ENCODE measurements around the gene GALNT14. TPM values are rescaled to one million over a fixed set of nuclear protein-coding genes. Genes with fewer than 3 reads are reported as not detected.

The GALNT14 gene
- total and polyA plus RNA-seq, 4 donors = 0.85 to 2.8 (median 2.4) TPM

GRCh38 chr2:30975156-30975555 lies 163.1 kb downstream of the GALNT14 start:
- no peaks in the 10 kb centered on the region for H3K9me3 ChIP-seq (ENCODE audit: control insufficient read depth in 4 of 4, insufficient read depth in 3 of 4, low read length in 3 of 4)
- H3K4me3 ChIP-seq = no peak overlapping the region
- ATAC-seq (ENCODE audit: insufficient read depth, low FRiP score) (no peak), DNase-seq (no peak)
- 58 to 83% methylated on average over 3 of the region's 3 CpGs for WGBS, 2 donors
- TF ChIP-seq, protein P1, sequence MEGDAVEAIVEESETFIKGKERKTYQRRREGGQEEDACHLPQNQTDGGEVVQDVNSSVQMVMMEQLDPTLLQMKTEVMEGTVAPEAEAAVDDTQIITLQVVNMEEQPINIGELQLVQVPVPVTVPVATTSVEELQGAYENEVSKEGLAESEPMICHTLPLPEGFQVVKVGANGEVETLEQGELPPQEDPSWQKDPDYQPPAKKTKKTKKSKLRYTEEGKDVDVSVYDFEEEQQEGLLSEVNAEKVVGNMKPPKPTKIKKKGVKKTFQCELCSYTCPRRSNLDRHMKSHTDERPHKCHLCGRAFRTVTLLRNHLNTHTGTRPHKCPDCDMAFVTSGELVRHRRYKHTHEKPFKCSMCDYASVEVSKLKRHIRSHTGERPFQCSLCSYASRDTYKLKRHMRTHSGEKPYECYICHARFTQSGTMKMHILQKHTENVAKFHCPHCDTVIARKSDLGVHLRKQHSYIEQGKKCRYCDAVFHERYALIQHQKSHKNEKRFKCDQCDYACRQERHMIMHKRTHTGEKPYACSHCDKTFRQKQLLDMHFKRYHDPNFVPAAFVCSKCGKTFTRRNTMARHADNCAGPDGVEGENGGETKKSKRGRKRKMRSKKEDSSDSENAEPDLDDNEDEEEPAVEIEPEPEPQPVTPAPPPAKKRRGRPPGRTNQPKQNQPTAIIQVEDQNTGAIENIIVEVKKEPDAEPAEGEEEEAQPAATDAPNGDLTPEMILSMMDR (IDR thresholded peaks at IDR 0.05; ENCODE audit: control extremely low read depth, extremely low read depth) = no peak
- H3K36me3 ChIP-seq (ENCODE audit: control insufficient read depth in 4 of 4, insufficient read depth in 4 of 4, low read length in 4 of 4) = no peaks in the 10 kb centered on the region
- no peak overlapping the region for H3K27ac ChIP-seq (ENCODE audit: low read depth in 1 of 2, low read length in 1 of 2)
- no peaks in the 10 kb centered on the region for H3K27me3 ChIP-seq (ENCODE audit: control insufficient read depth in 3 of 3, insufficient read depth in 3 of 3, low read length in 2 of 3)
- H3K4me1 ChIP-seq (ENCODE audit: control insufficient read depth in 5 of 5, insufficient read depth in 5 of 5, low read length in 5 of 5) = peaks cover 0 to 8% (median 0%) of the 10 kb centered on the region in 5 donors
- no peak overlapping the region for H3K9ac ChIP-seq (ENCODE audit: insufficient read depth in 1 of 2, low read length in 2 of 2)

GRCh38 chr2:30974554-30974953 lies 163.7 kb downstream of the GALNT14 start:
- Histone ChIP-seq H3K4me1 (ENCODE audit: control insufficient read depth in 5 of 5, insufficient read depth in 5 of 5, low read length in 5 of 5) (peaks cover 0 to 2% (median 0%) of the 10 kb centered on the region in 5 donors), H3K9me3 (ENCODE audit: control insufficient read depth in 4 of 4, insufficient read depth in 3 of 4, low read length in 3 of 4) (no peaks in the 10 kb centered on the region), H3K36me3 (ENCODE audit: control insufficient read depth in 4 of 4, insufficient read depth in 4 of 4, low read length in 4 of 4) (no peaks in the 10 kb centered on the region), H3K27ac (ENCODE audit: low read depth in 1 of 2, low read length in 1 of 2) (no peak overlapping the region), H3K4me3 (no peak overlapping the region), H3K9ac (ENCODE audit: insufficient read depth in 1 of 2, low read length in 2 of 2) (no peak overlapping the region), H3K27me3 (ENCODE audit: control insufficient read depth in 3 of 3, insufficient read depth in 3 of 3, low read length in 2 of 3) (no peaks in the 10 kb centered on the region)
- WGBS, 2 donors = 74 to 88% methylated on average over 5 of the region's 5 CpGs
- DNase-seq (no peak), ATAC-seq (ENCODE audit: insufficient read depth, low FRiP score) (no peak)
- TF ChIP-seq, protein P1 (IDR thresholded peaks at IDR 0.05; ENCODE audit: control extremely low read depth, extremely low read depth) = no peak

- Histone ChIP-seq H3K36me3 (ENCODE audit: control insufficient read depth in 4 of 4, insufficient read depth in 4 of 4, low read length in 4 of 4) (no peaks in the 10 kb centered on the region), H3K27ac (ENCODE audit: low read depth in 1 of 2, low read length in 1 of 2) (no peak overlapping the region), H3K4me1 (ENCODE audit: control insufficient read depth in 5 of 5, insufficient read depth in 5 of 5, low read length in 5 of 5) (no peaks in the 10 kb centered on the region), H3K27me3 (ENCODE audit: control insufficient read depth in 3 of 3, insufficient read depth in 3 of 3, low read length in 2 of 3) (no peaks in the 10 kb centered on the region), H3K9me3 (ENCODE audit: control insufficient read depth in 4 of 4, insufficient read depth in 3 of 4, low read length in 3 of 4) (no peaks in the 10 kb centered on the region), H3K9ac (ENCODE audit: insufficient read depth in 1 of 2, low read length in 2 of 2) (no peak overlapping the region), H3K4me3 (no peak overlapping the region)
- TF ChIP-seq, protein P1 (IDR thresholded peaks at IDR 0.05; ENCODE audit: control extremely low read depth, extremely low read depth) = no peak
- DNase-seq (no peak), ATAC-seq (ENCODE audit: insufficient read depth, low FRiP score) (no peak)
- WGBS, 2 donors = 70 to 89% methylated on average over 1 of the region's 1 CpG
Observed at GRCh38 chr2:30974092-30974491, 164.1 kb downstream of the GALNT14 start.
